ENCODE measurements around the gene BCL11A. TPM values are rescaled to one million over a fixed set of nuclear protein-coding genes. Genes with fewer than 3 reads are reported as not detected.

The BCL11A gene
- total RNA-seq, 1 experiment from 2014 or later, result 4.7 TPM

GRCh38 chr2:60550178-60550983, 3.1 kb downstream of the BCL11A start:
- peak; percentile 95 for DNase-seq (ENCODE audit: low read depth, low spot score)
- in situ Hi-C loops (cut with HindIII; ENCODE audit: low pct_unique_long_range_greater_than_20kb, low sequenced_read_pairs), result no loop called here

DNA sequence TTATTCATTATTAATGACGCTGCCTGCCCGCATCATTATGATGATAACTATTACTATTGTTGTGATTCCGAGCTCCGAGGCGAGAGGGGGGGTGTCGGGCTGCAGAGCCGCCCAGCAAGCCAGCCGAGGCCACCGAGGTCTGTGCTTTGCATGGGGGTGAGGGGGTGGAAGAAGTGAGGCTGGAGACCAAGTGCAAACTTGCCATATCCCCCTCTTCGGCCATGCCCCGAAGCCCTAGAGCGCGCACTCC, 3.6 kb downstream of the BCL11A start:
- in situ Hi-C loops (cut with HindIII; ENCODE audit: low pct_unique_long_range_greater_than_20kb, low sequenced_read_pairs), result no loop called here

GRCh38 chr2:60549238-60549927, 4.1 kb downstream of the BCL11A start:
- DNase-seq (ENCODE audit: low read depth, low spot score), result peak; percentile 24

More for the DNA sequence above, 3.6 kb downstream of the BCL11A start:
- DNase-seq (ENCODE audit: low read depth, low spot score), result no peak

DNA sequence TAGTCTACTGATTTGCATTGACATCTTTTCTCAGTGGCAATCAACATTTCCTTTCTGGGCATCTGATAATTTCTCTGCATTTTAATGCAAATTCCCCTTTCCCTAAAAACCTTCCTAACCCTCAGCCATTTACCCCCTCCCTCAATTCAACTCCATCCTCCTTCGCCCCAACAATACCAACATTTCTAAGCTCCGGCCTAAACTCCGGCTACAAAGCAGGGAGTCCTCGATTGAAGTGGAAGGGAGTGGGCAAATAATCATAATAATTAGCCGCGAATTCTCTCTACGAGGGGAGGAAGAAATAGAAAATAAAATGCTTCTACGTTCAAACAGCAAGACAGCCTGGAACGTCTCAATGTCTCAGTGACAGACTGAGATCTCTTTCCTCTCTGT, 4.6 kb downstream of the BCL11A start:
- no peak for DNase-seq (ENCODE audit: low read depth, low spot score)
- in situ Hi-C loops (cut with HindIII; ENCODE audit: low pct_unique_long_range_greater_than_20kb, low sequenced_read_pairs), result no loop called here

More at GRCh38 chr2:60549238-60549927, 4.1 kb downstream of the BCL11A start:
- in situ Hi-C loops (cut with HindIII; ENCODE audit: low pct_unique_long_range_greater_than_20kb, low sequenced_read_pairs), result no loop called here

DNA sequence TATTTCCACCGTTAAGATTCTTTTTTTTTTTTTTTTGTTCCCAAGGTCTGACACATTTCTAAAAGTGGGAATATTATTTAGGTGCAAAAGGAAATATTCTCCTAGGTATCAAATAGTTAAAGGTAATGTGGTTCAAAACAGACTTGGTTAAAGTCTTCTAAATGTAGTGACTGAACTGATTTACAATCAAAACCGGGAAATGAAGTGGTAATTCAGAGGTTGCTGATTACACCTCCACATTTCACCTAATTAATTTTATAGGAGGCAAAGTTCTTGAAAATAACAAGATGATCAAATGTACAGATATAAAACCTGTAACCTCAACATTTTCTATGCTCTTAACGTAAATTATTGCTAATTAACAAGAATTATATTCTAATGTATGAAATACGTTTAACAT, 5.1 kb downstream of the BCL11A start:
- no peak for DNase-seq (ENCODE audit: low read depth, low spot score)
- in situ Hi-C loops (cut with HindIII; ENCODE audit: low pct_unique_long_range_greater_than_20kb, low sequenced_read_pairs), result no loop called here

DNA sequence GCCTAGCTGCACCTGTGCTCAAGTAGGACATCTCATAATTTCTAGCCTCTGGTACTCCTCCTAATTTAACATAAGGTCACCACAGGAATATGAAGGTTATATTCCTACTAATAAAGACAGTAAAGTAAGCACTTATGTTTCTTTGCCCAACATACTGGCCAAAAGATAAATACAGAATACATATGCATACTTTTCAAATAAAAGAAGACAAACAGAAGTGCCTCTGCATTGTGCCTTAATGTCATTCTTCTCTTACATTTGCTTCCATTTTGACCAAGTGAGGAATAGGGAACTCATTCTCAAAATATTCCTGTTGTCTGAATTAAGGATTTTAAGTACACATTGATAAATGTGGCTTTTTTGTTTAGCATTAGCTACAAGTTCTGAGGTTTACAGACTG, 5.6 kb downstream of the BCL11A start:
- DNase-seq (ENCODE audit: low read depth, low spot score), result no peak
- in situ Hi-C loops (cut with HindIII; ENCODE audit: low pct_unique_long_range_greater_than_20kb, low sequenced_read_pairs), result no loop called here

DNA sequence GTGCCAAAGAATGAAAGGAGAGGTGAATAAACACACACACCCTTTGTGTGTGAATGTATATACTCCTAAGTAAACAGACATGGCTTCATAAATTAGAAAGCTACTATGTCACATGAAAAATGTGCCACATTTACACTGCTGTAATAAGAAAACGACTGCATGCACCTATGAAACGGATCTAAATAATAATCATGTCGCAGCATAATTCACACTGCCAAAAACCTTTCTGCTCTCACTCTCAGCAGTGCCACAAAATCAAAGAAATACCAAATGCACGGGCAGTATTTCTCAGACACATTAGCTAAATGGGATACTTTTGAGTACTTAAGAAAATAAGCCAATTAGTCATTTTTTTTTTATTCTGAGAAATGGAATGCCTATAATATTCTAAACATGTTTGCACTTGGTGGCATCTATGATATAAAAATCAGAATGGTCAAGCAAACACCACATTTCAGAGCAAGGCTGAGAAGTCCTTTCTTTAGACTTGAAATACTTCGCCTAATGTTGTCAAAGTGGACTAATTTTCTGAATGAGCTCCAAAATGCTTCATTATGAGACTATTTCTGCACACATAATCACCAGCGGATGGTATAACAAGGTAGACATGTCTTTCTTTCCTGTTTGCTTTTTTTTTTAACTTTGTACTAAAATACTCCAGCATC, 6.6 kb downstream of the BCL11A start:
- DNase-seq (ENCODE audit: low read depth, low spot score), result no peak
- in situ Hi-C loops (cut with HindIII; ENCODE audit: low pct_unique_long_range_greater_than_20kb, low sequenced_read_pairs), result no loop called here

DNA sequence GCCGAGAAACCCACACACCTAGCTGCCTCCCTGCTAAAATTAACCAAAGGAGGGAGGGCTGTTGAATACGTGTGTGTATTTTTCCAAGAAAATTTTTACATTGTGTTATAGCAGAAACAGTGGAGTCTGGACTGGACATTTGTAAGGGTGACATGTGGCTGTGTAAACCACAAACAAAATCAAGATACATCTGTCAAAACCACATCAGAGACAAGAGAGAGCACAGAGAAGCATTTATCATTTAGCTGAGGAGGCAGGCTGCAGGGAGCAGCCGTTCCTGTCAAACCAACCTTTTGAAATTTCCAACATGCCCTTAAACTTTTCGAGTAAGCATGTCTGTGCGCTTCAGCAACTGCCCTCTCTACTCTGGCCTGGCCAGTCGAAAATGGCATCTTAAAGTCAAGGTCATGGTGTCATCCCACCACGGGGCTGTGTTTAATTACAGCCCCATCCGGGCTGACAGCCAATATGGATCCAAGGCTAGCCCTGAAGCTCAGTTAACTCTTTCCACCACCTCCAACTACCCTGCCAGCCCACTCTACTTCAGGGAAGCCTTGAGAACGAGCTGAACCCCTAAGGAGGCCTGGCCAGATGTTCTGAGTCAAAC, 8.4 kb downstream of the BCL11A start:
- no peak for DNase-seq (ENCODE audit: low read depth, low spot score)

GRCh38 chr2:60544062-60544461, 9.4 kb downstream of the BCL11A start:
- in situ Hi-C loops (cut with HindIII; ENCODE audit: low pct_unique_long_range_greater_than_20kb, low sequenced_read_pairs), result no loop called here
- DNase-seq (ENCODE audit: low read depth, low spot score), result no peak

More for the DNA sequence above, 8.4 kb downstream of the BCL11A start:
- in situ Hi-C loops (cut with HindIII; ENCODE audit: low pct_unique_long_range_greater_than_20kb, low sequenced_read_pairs), result no loop called here

DNA sequence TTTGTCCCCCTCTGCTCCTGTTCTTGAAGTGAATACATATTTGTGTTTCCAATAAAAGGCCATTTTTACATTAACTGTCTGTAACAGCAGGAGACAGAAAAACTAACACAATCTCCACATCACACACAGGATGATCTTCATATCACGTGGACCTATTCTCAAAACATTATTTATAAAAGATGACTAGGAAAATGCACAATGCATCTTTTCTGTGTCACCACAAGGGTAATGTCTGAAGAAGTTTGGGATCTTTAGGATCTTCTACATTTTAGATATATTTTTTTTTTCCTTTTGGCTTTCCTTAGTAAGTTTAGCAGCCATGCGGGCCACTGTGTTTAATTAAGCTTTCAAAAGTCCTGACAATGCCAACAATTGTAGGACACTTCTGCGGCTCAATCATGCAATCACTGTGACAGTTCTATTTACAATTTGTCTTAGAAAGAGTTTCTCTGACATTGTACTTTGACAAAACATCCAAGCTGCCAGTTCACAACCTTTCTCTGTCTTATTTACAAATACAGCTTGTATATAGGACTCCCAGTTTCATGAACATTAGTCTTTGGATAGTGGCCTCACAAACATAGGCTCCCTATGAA, 12.3 kb downstream of the BCL11A start:
- in situ Hi-C loops (cut with HindIII; ENCODE audit: low pct_unique_long_range_greater_than_20kb, low sequenced_read_pairs), result no loop called here
- DNase-seq (ENCODE audit: low read depth, low spot score), result peak; percentile 53

DNA sequence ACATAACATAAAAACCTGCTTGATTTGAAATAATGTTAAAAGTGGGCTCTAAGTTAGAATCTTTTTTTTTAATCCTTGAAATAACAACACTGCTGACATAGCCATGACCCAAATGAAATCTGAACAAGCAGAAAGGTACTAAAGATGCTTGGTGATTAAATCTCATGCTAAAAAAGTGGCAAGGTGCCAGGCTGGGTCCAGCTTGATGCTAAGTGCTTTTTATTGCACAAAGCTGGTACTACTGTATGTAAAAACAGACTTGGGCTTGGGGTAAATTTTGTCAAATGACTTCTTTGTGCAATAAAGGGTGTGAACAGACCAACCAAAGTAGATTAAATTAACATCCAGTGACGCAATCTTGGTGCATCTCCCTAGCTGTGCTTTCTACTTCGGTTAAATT, 13.4 kb downstream of the BCL11A start:
- no peak for DNase-seq (ENCODE audit: low read depth, low spot score)

DNA sequence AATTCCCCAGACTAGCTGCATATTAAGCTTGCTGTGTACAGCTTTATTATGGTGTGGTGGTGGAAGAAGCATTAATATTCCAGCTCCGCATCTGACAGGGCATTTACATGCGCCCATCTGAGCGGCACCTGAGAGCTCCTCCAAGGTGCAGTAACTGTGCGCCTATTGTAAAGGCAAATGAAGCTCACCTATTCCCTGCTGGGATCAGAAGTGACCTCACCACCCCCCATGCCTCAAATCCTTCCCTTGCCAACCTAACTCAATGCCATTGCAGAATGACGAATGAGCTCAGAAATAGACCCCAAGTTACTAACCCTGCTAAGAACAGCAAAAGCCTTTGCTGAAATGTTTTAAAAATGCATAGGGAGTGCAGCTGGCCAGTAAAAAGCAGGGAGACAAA, 14.3 kb downstream of the BCL11A start:
- no peak for DNase-seq (ENCODE audit: low read depth, low spot score)
- in situ Hi-C loops (cut with HindIII; ENCODE audit: low pct_unique_long_range_greater_than_20kb, low sequenced_read_pairs), result no loop called here

More for the DNA sequence above, 13.4 kb downstream of the BCL11A start:
- in situ Hi-C loops (cut with HindIII; ENCODE audit: low pct_unique_long_range_greater_than_20kb, low sequenced_read_pairs), result no loop called here

DNA sequence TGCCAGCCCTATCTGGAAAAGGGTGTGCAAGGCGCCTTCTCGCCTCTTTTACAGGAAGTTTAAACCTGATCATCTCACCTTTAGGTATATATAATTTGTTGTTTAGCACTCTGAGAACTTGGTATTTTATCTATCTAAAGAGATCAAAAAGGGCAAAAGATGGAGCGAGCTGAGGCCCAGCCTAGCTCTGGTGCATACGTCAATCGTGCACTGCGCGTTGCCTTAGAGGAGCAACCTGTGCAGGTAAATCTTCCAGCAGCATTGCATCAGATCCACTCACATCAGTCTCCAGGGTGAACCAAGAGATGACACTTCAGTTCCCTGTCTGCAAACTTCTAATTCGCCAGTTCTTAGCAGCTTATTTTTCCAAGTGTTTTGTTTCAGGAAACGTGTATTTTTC, 15.4 kb downstream of the BCL11A start:
- DNase-seq (ENCODE audit: low read depth, low spot score), result no peak
- in situ Hi-C loops (cut with HindIII; ENCODE audit: low pct_unique_long_range_greater_than_20kb, low sequenced_read_pairs), result no loop called here

DNA sequence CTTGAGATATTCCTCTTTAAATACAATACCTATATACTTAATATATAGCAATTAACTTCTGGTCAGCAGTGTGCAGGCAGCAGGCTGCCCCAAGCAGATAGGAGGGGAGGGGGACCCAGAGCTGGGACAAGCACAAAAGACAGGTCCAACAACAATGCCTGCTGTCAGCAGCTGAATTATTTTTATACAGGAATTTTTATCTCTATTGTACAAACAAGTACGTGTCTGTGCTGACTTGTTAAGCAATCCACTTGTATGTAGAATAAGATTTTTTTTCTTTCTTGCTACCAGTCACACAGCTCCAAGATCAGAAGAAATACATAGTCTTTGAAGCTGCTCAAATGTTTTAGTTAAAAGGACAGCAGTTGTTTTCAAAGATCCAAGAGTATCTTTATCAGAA, 16.7 kb downstream of the BCL11A start:
- no peak for DNase-seq (ENCODE audit: low read depth, low spot score)
- in situ Hi-C loops (cut with HindIII; ENCODE audit: low pct_unique_long_range_greater_than_20kb, low sequenced_read_pairs), result no loop called here

GRCh38 chr2:60535685-60536312, 17.7 kb downstream of the BCL11A start:
- in situ Hi-C loops (cut with HindIII; ENCODE audit: low pct_unique_long_range_greater_than_20kb, low sequenced_read_pairs), result no loop called here
- DNase-seq (ENCODE audit: low read depth, low spot score), result no peak

GRCh38 chr2:60534892-60535684, 18.4 kb downstream of the BCL11A start:
- in situ Hi-C loops (cut with HindIII; ENCODE audit: low pct_unique_long_range_greater_than_20kb, low sequenced_read_pairs), result no loop called here
- no peak for DNase-seq (ENCODE audit: low read depth, low spot score)

Data from SK-MEL-5 (cell line).